Adrenal gland (tissue), 12 donors: ENCODE measurements around the gene OTULIN. TPM values are rescaled to one million over a fixed set of nuclear protein-coding genes. Genes with fewer than 3 reads are reported as not detected.

Experiments used
- DNase-seq, 7 donors: peaks; one replicate each; pipeline ENCODE4 v3.0.0-alpha.2; 2019 to 2020
- H3K27ac ChIP-seq, 5 donors: fragments of 200-600 bp; sonication (generic) in 4 of 5; 1 replicate in 3 of 5; 2 replicates in 2 of 5; pipeline versions ENCODE4 v1.5.1 to v1.8.0; 2016 to 2020; ENCODE audit warnings: mild to moderate bottlenecking in 1 of 5
- H3K27me3 ChIP-seq: fragments of 200-600 bp; 2 replicates; pipeline ENCODE4 v1.8.0; 2021
- H3K36me3 ChIP-seq, 2 donors: fragments of 200-600 bp; replicated peaks in 1 of 2; 1 replicate in 1 of 2; 2 replicates in 1 of 2; pipeline versions ENCODE4 v1.5.1 to v1.8.0; 2018 to 2022
- H3K4me1 ChIP-seq, 2 donors: fragments of 200-600 bp; replicated peaks in 1 of 2; 1 replicate in 1 of 2; 2 replicates in 1 of 2; pipeline versions ENCODE4 v1.5.1 to v1.8.0; 2018 to 2021
- H3K4me3 ChIP-seq, 4 donors: fragments of 200-600 bp; sonication (generic) in 3 of 4; one replicate each; pipeline ENCODE4 v1.5.1; 2016 to 2018
- H3K9me3 ChIP-seq, 3 donors: fragments of 200-600 bp; sonication (generic) in 1 of 3; replicated peaks in 1 of 3; 1 replicate in 2 of 3; 2 replicates in 1 of 3; pipeline versions ENCODE4 v1.5.1 to v1.8.0; 2016 to 2021
- POLR2A ChIP-seq, 2 donors: fragments of 450-650 bp; IDR thresholded peaks; one replicate each; pipeline ENCODE4 v1.6.1; 2017; ENCODE audit warnings: antibody characterized with exemption in 2 of 2, mild to moderate bottlenecking in 2 of 2, moderate library complexity in 1 of 2
- WGBS, 4 donors: extraction: QIAGEN DNeasy Blood & Tissue Kit in 2 of 4; methylation state at CpG; one replicate each; pipeline versions ENCODE4 v1.1.5 to v1.1.7; 2013 to 2017; 5-methylcytosine and 5-hydroxymethylcytosine counted together
- intact Hi-C, 2 donors: fragments of 100-400 bp; cut with DNase I; formaldehyde crosslinking; loops; one replicate each; pipeline versions ENCODE4 v1.14.1 to v1.15.0; 2022 to 2023
- polyA plus RNA-seq, 3 donors: library from polyadenylated mRNA; stranded (reverse); fragments of 200-250 nt in 2 of 3; fragments of 350-450 nt in 1 of 3; fragmentation: Illumina TruSeq in 1 of 3; extraction: RNeasy Lipid Tissue Mini Kit (QIAGEN cat#74804) in 1 of 3; gene quantifications; one replicate each; pipeline ENCODE4 v1.2.3, GENCODE V29; 2013 to 2014
- total RNA-seq, 9 donors: library from RNA; depleted of rRNA in 4 of 9; stranded (reverse); fragments of >200 nt in 4 of 9; fragments of 120-200 nt in 1 of 9; fragmentation: NEBNext Ultra II Directional in 1 of 9; extraction: Animal tissue kit (Norgen Biotek cat#: 25700) in 1 of 9; gene quantifications; one replicate each; pipeline versions ENCODE4 v1.1.0 to v1.2.4, GENCODE V29; 2013 to 2023
- TF ChIP-seq, protein P1 (sequence below), 6 experiments: fragments of 450-650 bp in 4 of 6; fragments of 200-600 bp in 2 of 6; sonication (generic) in 1 of 6; IDR thresholded peaks; 1 replicate in 5 of 6; 2 replicates in 1 of 6; pipeline versions ENCODE4 v1.5.1 to v1.8.0; 2016 to 2021; ENCODE audit warnings: antibody characterized with exemption in 6 of 6, mild to moderate bottlenecking in 2 of 6, moderate library complexity in 1 of 6
- donor health status: healthy with polysubstance abuse.
- donor health status: Bipolar disorder and iron deficiency.
- donor health status: DM: yes; HTN: yes; CAD: no.
- donor health status: DM: no; HTN: no; CAD: no.
- donor health status: DM: no; HTN: no; CAD: no.
- donor health status: DM: yes; HTN: yes; CAD: no.

The OTULIN gene
- total and polyA plus RNA-seq, 12 donors: 2.8 to 40.8 (median 20.4) TPM

DNA sequence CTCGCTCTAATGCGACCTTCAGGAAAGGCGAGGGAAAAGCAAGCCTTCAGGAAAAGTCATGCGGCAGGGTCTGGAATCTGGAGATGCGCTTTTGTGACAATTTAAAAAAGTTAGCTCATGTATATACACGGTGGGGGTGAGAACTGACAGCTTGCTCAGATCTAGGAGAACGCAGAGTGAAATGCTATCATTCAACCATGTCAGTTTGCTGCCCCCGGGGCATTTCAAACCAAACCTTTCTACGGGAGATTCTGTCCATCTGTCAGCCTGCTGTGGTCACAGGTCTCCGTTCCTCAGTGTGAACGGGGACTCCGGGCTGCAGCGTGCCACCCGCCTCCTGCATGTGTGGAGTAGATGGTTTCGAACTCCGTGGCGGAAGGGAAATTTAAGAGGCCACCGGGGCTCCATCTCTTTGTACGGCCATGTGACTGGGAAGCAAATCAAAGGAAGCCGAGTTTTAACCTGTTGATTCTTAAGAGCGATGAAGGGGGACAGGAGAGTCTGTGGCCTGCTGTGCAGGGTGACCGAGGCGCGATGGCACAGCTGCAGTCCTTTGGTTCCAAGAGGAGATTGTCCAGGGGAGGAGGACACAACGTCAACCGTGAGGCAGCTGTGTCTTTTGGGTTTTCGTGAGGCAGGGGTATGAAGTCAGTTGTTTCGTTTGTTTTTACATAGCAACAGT is 45.9 kb downstream of the OTULIN start:
- peak in 1 of 7 donors; percentile 20 for DNase-seq
- no peak overlapping the region for H3K4me3 ChIP-seq
- H3K27me3 ChIP-seq: no peaks in the 10 kb centered on the region
- H3K27ac ChIP-seq: no peak overlapping the region
- TF ChIP-seq, protein P1, sequence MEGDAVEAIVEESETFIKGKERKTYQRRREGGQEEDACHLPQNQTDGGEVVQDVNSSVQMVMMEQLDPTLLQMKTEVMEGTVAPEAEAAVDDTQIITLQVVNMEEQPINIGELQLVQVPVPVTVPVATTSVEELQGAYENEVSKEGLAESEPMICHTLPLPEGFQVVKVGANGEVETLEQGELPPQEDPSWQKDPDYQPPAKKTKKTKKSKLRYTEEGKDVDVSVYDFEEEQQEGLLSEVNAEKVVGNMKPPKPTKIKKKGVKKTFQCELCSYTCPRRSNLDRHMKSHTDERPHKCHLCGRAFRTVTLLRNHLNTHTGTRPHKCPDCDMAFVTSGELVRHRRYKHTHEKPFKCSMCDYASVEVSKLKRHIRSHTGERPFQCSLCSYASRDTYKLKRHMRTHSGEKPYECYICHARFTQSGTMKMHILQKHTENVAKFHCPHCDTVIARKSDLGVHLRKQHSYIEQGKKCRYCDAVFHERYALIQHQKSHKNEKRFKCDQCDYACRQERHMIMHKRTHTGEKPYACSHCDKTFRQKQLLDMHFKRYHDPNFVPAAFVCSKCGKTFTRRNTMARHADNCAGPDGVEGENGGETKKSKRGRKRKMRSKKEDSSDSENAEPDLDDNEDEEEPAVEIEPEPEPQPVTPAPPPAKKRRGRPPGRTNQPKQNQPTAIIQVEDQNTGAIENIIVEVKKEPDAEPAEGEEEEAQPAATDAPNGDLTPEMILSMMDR (IDR thresholded peaks at IDR 0.05): no peak
- TF ChIP-seq POLR2A (IDR thresholded peaks at IDR 0.05): no peak
- 90 to 97% (median 94%) methylated on average over 28 of the region's 28 CpGs for WGBS, 4 donors
- H3K36me3 ChIP-seq: peaks cover 0 to 47% of the 10 kb centered on the region in 2 donors
- H3K4me1 ChIP-seq: peaks cover 0 to 12% of the 10 kb centered on the region in 2 donors
- intact Hi-C loops: no loop called here
- H3K9me3 ChIP-seq: no peaks in the 10 kb centered on the region

DNA sequence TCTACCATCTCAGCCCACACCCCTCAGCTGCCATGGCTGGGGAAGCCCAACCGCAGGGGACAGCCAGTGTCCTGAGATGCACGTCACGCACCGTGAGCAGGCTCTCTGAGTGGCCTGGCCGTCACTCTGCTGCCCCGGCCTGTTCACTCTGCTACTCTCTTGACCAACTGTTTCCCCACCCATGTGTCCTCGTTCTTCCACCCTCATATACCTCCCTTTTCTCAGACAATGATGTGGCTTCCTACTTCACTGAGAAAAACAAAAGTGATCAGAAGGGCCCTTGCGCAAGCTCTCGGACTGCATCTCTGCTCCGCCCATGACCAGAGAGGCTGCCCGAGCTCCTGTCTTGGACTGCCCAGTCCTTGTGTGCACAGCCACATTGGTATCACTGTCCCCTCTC is 47.6 kb downstream of the OTULIN start:
- Histone ChIP-seq H3K27me3 (no peaks in the 10 kb centered on the region), H3K27ac (no peak overlapping the region), H3K36me3 (peaks cover 0 to 54% of the 10 kb centered on the region in 2 donors), H3K9me3 (no peaks in the 10 kb centered on the region), H3K4me1 (no peaks in the 10 kb centered on the region), H3K4me3 (no peak overlapping the region)
- intact Hi-C loops: no loop called here
- TF ChIP-seq POLR2A (IDR thresholded peaks at IDR 0.05): no peak
- TF ChIP-seq, protein P1 (IDR thresholded peaks at IDR 0.05): no peak
- WGBS, 4 donors: 90 to 95% (median 93%) methylated on average over 11 of the region's 11 CpGs
- DNase-seq: peak in 1 of 7 donors; percentile 18

DNA sequence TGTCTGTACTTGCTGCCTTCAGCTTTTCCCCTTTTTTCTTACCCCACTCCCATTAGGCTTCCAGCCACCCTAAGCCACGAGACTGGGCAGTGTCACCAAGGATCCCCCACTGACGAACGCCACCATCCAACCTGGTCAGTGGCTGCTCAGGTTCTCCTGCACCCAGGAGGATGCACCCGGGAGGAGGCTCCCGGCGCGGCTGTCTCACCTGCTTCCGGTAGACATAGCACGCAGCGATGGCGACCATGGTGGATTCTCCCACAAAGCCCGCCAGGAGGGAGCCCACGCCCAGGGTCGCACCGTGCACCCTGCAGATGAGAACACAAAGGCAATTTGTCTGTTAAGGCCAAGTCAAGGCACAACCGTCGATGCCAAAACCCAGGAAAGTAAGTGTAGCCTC is 48.1 kb downstream of the OTULIN start:
- Histone ChIP-seq H3K4me1 (no peaks in the 10 kb centered on the region), H3K4me3 (no peak overlapping the region), H3K36me3 (peaks cover 0 to 54% of the 10 kb centered on the region in 2 donors), H3K27me3 (no peaks in the 10 kb centered on the region), H3K9me3 (no peaks in the 10 kb centered on the region), H3K27ac (no peak overlapping the region)
- intact Hi-C loops: no loop called here
- 96 to 99% (median 97%) methylated on average over 10 to 17 of the region's 17 CpGs for WGBS, 4 donors
- TF ChIP-seq, protein P1 (IDR thresholded peaks at IDR 0.05): no peak
- TF ChIP-seq POLR2A (IDR thresholded peaks at IDR 0.05): no peak
- no peak for DNase-seq

DNA sequence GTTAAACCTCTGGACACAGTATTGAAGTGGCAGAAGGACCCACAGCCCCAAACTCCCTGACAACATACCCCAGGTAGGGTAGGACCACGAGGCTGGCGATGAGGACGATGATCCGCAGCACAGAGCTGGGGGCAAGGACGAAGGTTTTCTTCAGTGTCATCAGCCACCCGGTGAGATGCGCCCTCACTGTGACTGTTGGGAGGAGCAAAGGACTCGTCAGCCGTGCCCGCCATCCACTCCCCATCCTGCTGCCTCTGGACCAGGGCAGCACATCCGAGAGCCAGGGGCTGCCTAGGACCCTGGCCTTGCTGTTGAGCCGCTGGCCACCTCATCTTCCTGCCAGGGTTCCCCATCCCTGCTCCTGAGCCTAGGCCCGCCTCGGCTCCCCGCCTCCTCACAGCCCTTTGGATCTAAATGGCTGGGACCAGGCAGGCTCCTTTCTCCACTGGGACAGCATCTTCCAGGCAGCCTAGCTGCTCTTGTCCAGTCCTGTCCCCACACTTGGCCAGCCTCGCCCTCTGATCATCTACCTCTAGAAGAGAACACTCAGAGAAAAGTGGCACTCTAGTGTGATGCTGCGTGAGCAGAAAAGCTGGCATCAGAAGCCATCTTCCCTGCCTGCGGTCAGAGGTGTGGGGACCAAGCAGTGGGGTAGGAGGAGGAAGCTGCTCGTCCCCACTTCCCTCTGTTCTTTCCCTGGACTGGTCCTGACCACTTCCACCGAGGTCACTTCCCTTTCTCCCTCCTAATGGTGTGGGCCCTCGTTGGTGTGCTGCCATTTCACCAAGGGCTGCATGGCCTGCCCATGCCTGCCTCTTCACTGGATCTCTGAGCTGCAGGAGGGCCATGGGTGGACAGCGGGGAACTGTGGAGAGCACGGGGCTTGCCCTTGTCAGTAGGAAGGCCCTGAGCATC is 49.2 kb downstream of the OTULIN start:
- WGBS, 4 donors: 93 to 96% (median 95%) methylated on average over 13 to 23 of the region's 23 CpGs
- no peaks in the 10 kb centered on the region for H3K9me3 ChIP-seq
- H3K36me3 ChIP-seq: peaks cover 0 to 54% of the 10 kb centered on the region in 2 donors
- H3K4me3 ChIP-seq: no peak overlapping the region
- intact Hi-C loops: no loop called here
- DNase-seq: peak in 2 of 7 donors; percentile 13 to 49
- no peaks in the 10 kb centered on the region for H3K4me1 ChIP-seq
- TF ChIP-seq, protein P1 (IDR thresholded peaks at IDR 0.05): no peak
- no peak for TF ChIP-seq POLR2A (IDR thresholded peaks at IDR 0.05)
- peak overlapping the region in 1 of 5 donors; percentile 10 for H3K27ac ChIP-seq
- no peaks in the 10 kb centered on the region for H3K27me3 ChIP-seq
